Kidney capillary endothelial cell (primary cell): ENCODE data around the gene CEP72.
"Not testable (repeated sequence)": the region's sequence is repeated elsewhere in the genome, so short reads cannot be mapped to it uniquely, and the experiment has no call there.

ENCODE experiments used
- DNase-seq: peaks from one replicate; pipeline ENCODE4 v3.0.0-alpha.2; 2018; ENCODE audit warnings: low spot score

The CEP72 gene

DNA sequence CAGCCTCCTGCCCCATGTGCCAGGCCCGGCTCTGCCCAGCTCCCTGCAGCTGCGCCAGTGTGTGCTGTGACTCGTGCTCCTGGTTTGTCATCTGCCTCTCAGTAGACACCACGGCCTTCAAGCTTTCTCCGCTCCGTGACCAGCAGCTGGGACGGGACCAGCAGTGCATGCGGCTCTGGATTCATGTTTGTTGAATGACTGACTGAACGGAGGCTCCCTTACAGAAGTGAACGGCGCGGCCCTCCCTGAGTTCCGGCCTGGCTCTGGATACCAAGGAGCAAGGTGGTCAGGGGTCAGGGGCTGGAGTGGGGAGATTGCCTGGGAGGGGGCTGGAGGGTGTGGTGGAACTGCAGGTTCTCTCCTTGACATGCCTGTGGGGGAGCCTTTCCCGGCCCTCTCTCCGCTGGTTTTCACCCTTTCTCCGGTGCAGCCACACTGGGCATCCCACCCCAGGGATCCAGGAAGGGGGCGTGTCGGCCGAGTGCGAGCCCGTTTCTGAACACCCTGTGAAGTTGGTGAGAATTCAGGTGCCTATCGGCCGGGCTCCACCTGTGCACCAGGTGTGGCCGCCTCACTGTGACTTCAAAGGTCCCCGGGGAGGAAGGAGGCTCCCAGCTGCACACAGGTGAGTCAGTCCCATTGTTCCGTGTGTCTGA lies 11.1 kb upstream of the CEP72 start:
- no peak for DNase-seq

DNA sequence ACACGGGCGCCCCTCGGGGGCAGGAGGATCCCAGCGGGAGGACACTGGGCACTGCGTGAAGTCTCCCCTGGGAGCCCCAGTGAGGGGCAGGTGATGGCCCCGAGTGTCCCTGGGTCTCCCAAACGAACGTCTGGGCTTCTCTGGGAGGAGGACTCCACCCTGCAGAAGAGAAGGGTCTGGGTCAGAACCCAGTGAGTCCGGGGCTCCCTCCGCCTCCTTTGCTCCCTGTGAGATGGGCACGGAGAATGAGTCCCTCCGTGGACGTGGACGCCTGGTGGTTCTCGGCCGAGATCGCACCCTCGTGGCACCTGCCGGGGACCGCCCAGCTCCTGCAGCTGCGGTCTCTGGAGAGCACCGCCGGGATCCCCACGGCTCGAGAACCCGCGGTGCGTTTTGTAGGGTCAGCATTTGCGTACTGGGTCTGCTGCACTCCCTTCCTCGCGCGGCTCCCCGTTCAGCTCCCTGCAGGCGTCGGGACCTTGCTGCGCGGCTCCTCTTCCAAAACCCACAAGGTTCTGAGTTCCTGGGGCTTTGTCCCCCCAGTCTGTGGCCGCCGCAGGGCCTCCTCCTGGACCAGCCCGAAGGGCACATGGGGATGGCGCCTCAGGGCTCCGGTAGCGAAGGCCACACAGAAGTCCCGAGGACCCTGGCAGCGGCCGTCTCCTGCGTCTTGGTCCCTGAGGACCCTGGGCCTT lies 10.2 kb upstream of the CEP72 start:
- DNase-seq = no peak

DNA sequence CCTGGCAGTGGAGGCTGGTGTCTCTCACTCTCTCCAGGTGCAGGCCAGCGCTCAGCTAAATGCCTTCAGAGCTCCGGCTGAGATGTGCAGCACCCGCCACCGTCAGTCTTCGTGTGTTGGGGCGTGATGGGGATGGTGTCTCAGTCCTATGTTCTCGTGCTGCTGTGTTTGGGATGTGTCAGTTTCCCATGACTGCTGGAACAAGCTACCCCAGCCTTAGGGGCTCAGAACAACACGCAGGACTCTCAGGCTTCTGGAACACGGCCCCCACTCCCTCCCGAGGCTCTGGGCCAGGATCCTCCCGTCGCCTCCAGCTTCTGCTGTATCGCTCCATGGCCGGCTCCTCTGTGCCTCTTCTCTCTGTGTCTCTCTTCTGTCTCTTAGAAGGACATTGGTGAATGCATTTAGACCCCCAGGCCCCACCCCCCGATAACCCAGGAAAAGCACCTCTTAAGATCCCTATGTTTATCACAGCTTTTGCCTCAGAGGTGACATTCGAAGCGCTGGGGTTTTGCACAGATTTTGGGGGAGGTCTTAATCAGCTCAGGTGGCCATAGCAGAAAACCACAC lies 9.6 kb upstream of the CEP72 start:
- DNase-seq = no peak

DNA sequence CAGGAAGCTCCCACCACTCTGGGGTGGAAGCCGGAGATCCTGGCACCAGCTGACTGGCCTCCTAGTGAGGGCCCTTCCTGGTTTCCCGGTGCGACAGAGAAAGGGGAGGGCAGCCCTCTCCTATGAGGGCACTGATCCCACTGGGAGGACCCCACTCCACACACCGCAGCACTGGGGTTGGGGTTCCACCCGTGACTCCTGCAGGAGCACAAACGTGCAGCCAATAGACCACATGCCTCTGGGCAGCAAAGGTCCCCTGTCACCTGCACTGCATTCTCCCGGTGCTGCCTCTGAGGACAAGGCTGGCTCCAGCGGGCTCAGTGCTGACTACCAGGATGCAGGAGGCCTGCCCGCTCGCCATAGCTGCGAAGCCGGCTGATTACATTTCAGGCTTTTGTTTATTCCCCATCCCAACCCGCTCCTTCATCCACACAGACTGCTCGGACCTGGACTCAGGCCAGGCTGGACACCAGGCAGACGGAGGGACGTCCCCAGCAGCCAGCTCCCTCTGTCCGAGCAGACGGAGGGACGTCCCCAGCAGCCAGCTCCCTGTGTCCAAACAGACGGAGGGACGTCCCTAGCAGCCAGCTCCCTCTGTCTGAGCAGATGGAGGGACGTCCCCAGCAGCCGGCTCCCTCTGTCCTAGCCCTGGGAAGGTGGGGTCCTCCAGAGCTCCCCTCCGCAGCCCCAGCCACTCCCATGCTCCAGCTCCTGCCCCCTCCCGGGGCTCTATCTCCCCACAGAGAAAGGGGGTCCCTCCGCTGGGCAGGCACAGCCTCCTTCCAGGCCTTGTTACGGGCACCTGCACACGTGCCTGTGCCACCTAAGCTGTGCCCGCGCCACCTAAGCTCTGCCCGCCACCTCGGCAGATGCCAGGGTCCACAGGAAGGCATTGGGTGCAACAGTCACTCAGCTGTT lies 8.8 kb upstream of the CEP72 start:
- no peak for DNase-seq

DNA sequence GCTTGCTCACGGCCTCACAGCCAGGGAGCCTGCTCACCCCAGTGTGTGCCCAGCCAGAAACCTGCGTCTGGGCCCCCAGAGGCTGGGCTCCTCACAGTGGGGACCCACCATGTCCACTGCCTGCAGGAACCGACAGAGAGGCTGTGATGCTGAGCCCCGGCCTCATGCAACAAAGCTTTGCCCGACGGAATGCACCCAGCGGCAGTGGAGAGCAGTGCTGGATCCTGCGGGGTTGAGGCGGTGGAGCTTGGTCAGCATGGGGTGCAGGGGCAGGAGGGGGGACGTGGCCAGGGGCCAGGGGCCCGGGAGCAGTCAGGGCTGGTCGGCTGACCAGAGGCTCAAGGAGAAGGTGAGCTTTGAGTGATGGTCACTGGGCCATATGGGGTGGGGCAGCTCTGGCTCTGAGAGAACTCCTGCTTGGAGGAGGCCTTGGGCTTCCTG lies 7.7 kb upstream of the CEP72 start:
- DNase-seq = no peak

DNA sequence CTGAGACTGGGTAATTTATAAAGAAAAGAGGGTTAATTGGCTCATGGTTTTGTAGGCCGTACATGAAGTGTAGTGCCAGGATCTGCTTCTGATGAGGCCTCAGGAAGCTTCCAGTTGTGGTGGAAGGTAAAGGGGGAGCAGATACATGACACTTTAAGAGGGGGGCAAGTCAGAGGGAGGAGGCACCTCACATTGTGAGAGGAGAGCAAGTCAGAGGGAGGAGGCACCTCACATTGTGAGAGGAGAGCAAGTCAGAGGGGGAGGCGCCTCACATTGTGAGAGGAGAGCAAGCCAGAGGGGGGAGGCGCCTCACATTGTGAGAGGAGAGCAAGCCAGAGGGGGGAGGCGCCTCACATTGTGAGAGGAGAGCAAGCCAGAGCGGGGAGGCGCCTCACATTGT lies 7.0 kb upstream of the CEP72 start:
- DNase-seq = not testable (repeated sequence)

DNA sequence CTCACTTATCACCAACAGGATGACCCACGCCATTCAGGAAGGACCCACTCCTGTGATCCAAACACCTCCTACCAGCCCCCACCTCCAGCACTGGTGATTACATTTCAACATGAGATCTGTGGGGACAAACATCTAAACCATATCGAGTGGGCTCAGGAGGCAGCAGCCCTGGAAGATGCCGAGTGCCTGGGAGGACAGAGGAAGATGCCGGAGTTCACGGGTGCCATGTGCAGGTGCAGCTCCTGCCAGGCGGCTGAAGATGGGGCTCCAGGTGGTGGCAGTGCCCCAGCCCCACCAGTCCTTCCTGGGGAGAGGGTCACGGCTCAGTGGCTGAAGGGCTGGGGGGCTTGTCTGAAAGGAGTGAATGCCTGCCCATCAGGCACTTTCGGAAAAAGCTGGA lies 6.1 kb upstream of the CEP72 start:
- no peak for DNase-seq

DNA sequence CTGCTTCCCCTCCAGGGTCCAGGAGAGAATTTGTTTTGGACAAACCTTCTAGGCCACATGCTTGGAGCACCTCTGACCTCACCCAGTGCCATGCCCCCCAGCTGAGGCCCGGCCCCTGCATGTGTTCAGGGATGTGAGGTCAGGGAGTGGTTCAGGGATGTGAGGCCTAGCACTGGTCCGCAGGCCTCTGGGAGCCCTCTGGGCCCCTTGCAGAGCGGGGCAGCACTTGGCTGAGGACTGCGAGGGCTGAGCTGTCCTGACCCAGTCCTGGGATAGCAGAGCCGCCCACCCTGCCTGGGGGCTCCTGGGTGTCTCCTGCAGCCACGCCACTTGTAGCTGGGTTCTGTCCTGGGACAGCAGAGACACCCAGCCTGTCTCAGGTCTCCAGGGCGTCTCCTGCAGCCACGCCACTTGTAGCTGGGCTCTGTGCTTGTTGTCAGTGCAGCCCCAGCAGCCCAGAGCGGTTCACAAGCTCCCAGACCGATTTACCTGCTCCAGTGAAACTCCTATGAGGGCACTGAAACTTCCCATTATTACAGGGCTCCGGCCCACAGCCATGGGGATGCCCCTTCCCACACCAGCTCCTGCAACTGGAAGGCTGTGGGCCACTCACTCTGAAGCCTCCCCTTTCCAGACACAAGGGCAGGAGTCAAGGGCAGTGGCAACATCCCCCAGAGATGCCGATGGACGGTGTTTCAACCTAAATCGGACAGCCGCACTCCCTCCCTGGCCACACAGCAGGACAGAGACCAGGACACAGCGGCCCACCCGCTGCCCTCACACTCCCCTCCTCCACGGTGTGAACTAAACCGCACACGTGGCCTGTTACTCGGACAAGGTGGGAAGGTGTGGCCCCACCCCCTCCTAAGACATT lies 5.4 kb upstream of the CEP72 start:
- no peak for DNase-seq

DNA sequence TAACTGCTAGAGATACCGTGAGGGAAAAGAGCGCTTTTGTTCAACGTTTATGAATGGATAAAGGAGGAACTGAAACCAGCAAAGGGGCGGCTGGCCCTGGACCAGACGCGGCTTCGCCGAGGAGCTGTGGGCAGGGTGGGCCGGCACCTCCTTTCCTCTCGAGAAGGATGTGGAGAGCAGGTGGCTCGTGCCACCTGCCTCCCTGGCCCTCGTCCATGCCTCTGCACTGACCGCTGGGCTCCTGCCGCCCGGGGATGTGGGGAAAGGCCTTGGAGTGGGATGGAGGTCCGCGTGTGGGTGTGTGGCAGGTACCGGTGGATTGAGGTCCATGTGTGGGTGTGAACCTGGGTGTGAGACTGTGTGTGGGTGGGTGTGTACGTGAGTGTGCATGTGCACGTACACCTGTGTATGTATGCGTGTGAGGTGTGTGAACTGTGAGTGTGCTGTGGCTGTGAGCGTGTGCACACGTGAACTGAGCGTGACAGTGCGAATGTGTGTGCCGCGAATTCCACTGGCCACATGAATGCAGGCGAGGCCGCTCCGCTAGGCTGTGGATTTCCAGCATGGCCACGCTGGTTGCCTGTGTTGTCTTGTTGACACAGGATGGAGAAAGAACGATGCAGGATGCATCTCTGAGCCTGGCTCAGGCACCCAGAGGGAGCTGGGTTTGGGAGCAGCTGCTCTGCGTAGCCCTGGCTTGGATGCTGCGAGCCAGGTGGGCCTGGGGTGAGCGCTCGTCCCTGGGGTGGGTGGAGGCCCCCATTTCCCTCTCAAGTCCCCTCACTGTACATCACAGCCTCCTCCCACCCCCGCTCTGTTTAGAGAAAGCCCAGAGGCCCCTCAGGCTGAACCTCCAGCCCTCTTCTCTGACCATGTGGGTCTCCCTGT lies 4.4 kb upstream of the CEP72 start:
- no peak for DNase-seq

DNA sequence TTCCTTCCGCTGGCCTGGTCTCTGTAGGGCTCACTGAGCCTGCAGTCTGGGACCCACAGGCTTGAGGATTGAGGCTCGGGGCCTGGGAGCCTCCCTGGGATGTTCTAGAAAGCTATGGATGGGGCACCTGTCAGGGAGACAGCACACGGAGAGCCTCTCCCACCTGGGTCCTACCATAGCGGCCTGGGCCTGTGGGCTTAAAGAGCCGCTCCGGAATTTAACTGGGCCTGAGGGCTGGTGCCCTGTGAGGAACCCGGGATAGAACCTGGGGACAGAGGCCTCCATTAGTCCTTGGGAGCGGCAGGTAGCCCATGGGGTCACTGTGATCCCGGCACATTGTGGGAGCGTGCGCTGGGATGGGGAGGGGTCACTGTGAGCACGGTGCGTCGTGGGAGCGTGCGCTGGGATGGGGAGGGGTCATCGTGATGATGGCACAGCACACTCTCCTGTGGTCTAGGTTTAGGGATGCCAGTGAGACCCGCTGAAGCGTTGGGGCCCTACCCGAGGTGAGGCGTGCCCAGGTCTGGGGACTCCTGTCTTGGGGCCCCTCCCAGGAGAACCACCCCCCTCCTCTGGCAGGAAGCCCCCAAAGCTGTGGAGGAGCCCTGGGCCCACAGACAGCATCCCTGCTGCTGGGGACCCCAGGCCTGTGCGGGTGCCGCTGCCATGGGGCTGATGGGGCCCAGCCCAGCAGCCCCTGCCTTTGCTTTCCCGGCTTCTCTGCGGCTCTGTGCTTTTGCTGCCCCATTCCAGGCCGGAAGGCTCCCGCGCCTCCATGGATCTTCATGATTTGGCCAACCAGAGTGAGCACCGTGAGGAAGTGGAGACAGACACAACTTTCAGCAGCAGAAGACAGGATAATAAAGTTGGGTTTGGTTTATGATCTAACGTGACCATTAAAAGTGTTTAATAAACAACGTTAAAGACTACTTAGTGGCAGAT lies 3.4 kb upstream of the CEP72 start:
- DNase-seq = no peak

DNA sequence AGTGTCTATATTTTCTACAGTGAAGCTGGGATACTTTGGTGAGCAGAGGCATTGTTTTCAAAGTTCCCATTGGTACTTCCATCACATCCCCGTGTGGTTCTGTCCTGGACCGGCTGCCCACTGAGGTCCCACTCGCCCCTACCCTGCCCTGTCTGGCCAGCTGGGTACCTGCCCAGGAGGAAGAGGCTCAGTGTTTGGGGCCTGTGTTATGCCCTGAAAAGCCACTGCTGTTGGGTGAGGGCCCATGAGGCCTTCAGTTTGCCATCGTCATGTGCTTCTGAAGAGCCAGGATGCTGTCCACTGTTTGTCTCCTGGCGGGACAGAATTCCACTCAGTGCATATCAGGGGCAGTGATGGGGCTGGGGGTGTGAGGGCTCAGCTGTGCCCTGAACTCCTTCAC lies 2.6 kb upstream of the CEP72 start:
- DNase-seq = no peak

DNA sequence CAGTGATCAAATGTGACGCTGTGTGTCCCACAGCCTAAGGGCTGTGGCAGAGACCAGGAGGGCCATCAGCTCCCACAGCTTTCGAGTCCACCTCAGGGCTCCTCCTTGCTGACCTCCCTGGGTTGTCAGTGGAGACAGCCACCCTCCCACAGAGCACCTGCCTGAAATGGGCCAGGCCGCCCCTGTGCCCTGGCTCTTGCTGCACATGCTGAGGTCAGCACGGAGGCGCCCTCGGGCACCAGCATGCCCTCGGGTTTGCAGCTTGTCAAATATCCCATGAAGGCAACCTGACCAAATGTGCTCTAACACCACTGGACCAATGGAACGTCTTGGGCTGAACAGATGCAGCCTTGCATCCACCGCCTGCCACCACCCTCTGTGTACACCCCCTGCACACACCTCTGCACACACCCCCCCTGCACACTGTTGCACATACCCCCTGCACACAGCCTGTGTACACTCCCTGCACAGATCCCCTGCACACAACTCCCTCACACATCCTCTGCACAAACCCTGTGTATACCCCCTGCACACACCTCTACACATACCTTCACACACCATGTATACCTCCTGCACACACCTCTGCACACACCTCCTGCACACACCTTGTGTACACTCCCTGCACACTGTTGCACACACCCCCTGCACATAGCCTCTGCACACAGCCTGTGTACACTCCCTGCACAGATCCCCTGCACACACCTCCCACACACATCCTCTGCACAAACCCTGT lies 2.0 kb upstream of the CEP72 start:
- no peak for DNase-seq

DNA sequence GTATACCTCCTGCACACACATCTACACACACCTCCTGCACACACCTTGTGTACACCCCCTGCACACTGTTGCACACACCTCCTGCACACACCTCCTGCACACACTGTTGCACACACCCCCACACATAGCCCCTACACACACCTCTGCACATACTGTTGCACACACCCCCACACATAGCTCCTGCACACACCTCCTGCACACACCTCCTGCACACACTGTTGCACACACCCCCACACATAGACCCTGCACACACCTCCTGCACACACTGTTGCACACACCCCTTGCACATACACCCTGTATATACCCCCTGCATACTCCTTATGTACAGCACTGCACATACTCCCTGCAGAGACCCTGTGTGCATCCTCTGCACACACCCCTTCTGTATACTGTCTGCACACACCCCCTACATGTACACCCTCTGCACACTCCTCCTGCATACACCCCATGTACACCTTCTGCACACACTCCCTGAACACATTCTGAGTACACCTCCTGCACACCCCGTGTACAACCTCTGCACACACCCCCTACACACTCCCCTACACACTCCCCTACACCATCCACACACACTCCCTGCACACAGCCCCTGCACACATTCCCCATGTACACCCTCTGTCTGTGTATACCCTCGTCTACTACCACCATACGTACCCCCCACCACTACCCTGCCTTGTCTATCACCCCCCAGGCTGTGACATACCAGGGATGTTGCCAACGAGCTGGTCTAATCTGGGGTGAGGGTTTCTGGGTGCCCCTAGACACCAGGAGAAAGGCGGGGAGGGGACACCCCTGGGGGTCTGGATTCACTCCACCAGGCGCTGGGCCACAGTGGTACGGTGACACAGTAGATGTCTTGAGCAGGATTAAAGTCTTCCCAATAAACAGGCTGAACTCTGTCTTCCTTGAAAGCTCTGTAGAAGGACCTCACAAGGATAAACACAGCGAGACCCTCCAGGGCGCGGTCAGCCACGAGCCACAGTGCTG lies 1.1 kb upstream of the CEP72 start:
- DNase-seq = no peak

DNA sequence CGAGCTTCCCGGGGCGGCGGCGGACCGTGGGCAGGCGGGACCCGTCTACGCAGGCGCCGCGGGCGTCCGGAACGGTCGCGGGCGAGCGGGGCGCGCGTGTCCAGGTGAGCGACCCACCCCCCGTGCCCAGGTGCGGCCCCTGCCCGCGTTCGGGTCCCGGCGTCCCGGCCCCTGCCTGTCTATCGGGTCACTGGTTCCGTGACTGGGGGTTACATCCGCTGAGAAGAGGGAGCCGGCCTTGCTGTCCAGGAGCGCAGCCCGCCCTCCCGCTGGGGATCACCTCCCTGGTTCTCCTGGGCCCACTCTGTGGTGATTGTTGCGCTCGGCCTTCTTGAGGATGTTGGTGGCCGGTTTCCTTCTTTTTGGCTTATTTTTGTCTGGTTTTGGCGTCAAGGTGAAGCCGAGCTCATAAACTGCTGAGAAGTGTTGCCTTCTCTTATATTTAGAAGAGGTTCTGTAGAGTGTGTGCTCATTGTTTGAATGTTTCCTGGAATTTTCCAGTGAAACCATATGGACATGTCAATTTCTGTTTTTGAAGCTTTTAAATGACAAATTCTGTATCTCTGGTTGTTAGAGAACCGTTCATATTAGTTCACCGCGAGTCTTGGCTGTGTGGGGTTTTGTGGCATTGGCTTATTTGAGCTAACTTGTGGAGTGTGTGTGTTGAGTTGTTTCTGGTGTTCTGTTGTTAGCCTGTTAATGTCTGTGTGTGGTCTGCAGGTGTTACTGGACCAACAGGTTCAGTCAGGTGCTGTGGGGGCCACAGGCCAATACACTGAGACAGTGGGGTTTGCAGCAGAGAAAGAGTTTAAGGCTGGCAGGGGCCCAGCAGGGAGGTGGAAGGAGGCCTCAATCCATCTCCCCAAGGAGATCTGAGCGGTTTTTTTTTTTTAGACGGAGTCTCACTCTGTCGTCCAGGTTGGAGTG lies 621 bp downstream of the CEP72 start:
- DNase-seq = no peak

DNA sequence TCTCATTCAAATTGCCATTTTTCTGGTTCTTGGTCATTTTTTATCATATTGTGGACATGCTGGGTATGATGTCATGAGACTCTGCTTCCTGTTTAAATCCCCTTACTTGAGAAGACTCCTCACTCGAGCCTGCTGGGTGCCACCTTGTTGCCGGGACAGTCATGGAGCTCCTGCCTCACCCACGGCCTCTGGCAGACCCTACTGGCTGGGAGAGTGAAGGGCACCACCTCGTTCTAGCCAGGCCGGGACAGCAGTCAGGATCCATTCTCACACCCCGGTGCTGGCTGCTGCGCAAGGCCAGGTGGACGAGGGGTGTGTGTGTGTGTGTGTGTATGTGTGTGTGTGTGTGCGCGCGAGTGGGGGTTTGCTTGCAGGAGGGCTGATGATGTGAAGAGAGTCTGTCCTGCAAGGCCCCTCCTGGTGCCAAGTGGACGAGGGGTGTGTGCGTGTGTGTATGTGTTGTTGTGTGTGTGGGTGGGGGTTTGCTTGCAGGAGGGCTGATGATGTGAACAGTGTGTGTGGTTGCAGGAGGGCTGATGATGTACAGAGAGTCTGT lies 4.4 kb downstream of the CEP72 start:
- no peak for DNase-seq

DNA sequence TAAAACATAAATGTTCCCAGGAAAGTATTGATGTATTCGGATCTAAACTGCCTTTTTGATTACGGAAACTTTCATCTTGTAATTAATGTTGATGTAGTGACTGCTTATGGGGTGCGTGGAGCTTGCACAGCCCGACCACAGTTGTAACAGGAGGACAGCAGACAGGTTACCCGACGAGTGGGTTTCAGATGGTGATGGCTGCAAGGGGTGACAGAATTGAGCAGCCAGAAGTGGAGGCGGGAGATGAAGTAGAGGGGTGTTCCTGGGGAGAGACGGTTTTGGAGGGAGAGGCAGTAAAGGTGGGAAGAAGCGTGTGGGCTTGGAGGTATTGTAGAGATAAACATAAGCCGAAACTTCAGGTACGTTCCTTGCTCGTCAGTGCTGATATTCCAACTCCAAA lies 5.8 kb downstream of the CEP72 start:
- DNase-seq = no peak
